ENCODE data around the gene BATF3. TPM values are rescaled to one million over a fixed set of nuclear protein-coding genes. Genes with fewer than 3 reads are reported as not detected.

The BATF3 gene
- total and polyA plus RNA-seq, 9 of the 15 experiments (the other 6 are each of a cell fraction or from before 2014, with no cell fraction given) = 0.40 to 3.8 (median 2.0) TPM

DNA sequence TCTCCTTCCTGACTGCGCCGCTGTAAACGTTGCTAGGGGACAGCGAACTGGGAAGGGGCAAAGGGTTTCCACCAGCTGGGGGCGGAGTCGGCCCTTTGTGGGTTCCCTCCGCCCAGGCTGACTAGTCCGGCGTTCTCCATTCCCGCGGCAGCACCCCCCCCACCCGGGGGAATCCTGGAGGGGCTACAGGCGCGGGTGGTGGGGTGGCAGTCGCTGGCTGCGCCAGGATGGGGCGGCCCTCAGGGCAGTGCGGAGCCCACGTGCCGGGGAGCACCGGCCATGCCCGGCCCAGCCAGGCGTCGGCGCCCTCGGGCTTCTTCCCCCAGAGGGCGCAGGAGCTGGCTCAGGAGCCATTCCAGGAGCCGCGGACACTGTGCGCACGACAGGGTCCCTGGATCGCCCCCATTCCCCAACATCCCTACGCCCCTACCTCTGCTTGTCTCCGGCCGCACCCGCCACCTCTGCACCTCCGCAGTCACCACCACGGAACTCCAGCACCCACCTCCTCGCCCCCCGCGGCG is 476 bp downstream of the BATF3 start (continued):
- TF ChIP-seq, protein P1, sequence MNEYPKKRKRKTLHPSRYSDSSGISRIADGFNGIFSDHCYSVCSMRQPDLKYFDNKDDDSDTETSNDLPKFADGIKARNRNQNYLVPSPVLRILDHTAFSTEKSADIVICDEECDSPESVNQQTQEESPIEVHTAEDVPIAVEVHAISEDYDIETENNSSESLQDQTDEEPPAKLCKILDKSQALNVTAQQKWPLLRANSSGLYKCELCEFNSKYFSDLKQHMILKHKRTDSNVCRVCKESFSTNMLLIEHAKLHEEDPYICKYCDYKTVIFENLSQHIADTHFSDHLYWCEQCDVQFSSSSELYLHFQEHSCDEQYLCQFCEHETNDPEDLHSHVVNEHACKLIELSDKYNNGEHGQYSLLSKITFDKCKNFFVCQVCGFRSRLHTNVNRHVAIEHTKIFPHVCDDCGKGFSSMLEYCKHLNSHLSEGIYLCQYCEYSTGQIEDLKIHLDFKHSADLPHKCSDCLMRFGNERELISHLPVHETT (CRISPR knock-in tag; conservative IDR thresholded peaks at IDR 0.05 in 1 of 2, IDR thresholded peaks at IDR 0.05 in 1 of 2) = no peak; a peak in 1 of 4 replicates
- TF ChIP-seq NR2C2 (CRISPR knock-in tag; IDR thresholded peaks at IDR 0.05) (peak; percentile 61; the same call in 1 of the 2 replicates), NR2C2 (tag; IDR thresholded peaks at IDR 0.05) (no peak), CEBPB (tag; IDR thresholded peaks at IDR 0.05) (no peak), HDAC2 (IDR thresholded peaks at IDR 0.05) (no peak), XRCC3 (IDR thresholded peaks at IDR 0.05) (no peak), SMARCE1 (IDR thresholded peaks at IDR 0.05) (no peak), HNRNPL (IDR thresholded peaks at IDR 0.05; ENCODE audit: low read depth, low read length) (peak; percentile 85), TAF15 (IDR thresholded peaks at IDR 0.05; ENCODE audit: low read depth, low read length) (no peak), RB1 (IDR thresholded peaks at IDR 0.05; ENCODE audit: low read depth) (peak; percentile 65; the same call in 1 of the 2 replicates), RBFOX2 (IDR thresholded peaks at IDR 0.05; ENCODE audit: low read depth, low read length) (peak; percentile 53; the same call in 1 of the 2 replicates), ZNF316 (IDR thresholded peaks at IDR 0.05) (no peak), FIP1L1 (IDR thresholded peaks at IDR 0.05; ENCODE audit: low read depth, low read length, poor library complexity, severe bottlenecking) (peak; percentile 89), ZNF589 (CRISPR knock-in tag; IDR thresholded peaks at IDR 0.05; ENCODE audit: low read depth) (no peak), RBBP5 (IDR thresholded peaks at IDR 0.05; ENCODE audit: borderline replicate concordance, insufficient read depth, low read length, poor library complexity, severe bottlenecking) (no peak), NFE2 (IDR thresholded peaks at IDR 0.05; ENCODE audit: low read depth) (no peak), E2F3 (CRISPR knock-in tag; IDR thresholded peaks at IDR 0.05) (no peak), ESRRA (IDR thresholded peaks at IDR 0.05; ENCODE audit: borderline replicate concordance, low read depth) (no peak), ZNF696 (CRISPR knock-in tag; conservative IDR thresholded peaks at IDR 0.05) (no peak), ZNF778 (CRISPR knock-in tag; IDR thresholded peaks at IDR 0.05) (no peak), SP1 (CRISPR knock-in tag; IDR thresholded peaks at IDR 0.05) (peak; percentile 60; the same call in 1 of the 2 replicates), CHD2 (IDR thresholded peaks at IDR 0.05; ENCODE audit: low read depth, low read length) (no peak), ELF4 (CRISPR knock-in tag; IDR thresholded peaks at IDR 0.05) (no peak), NUFIP1 (IDR thresholded peaks at IDR 0.05; ENCODE audit: partially characterized antibody) (no peak), HNRNPLL (IDR thresholded peaks at IDR 0.05; ENCODE audit: low read depth, low read length, poor library complexity, severe bottlenecking) (no peak), CCAR2 (IDR thresholded peaks at IDR 0.05; ENCODE audit: low read depth, low read length) (no peak)
- TF ChIP-seq, protein P2, sequence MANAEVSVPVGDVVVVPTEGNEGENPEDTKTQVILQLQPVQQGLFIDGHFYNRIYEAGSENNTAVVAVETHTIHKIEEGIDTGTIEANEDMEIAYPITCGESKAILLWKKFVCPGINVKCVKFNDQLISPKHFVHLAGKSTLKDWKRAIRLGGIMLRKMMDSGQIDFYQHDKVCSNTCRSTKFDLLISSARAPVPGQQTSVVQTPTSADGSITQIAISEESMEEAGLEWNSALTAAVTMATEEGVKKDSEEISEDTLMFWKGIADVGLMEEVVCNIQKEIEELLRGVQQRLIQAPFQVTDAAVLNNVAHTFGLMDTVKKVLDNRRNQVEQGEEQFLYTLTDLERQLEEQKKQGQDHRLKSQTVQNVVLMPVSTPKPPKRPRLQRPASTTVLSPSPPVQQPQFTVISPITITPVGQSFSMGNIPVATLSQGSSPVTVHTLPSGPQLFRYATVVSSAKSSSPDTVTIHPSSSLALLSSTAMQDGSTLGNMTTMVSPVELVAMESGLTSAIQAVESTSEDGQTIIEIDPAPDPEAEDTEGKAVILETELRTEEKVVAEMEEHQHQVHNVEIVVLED (CRISPR knock-in tag; IDR thresholded peaks at IDR 0.05) = no peak
- TF ChIP-seq, protein P3, sequence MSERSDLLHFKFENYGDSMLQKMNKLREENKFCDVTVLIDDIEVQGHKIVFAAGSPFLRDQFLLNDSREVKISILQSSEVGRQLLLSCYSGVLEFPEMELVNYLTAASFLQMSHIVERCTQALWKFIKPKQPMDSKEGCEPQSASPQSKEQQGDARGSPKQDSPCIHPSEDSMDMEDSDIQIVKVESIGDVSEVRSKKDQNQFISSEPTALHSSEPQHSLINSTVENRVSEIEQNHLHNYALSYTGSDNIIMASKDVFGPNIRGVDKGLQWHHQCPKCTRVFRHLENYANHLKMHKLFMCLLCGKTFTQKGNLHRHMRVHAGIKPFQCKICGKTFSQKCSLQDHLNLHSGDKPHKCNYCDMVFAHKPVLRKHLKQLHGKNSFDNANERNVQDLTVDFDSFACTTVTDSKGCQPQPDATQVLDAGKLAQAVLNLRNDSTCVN (CRISPR knock-in tag; IDR thresholded peaks at IDR 0.05) = no peak
